Stomach smooth muscle (tissue), 2 donors: ENCODE results near the gene TMEM164.
"Not testable (repeated sequence)": the region's sequence is repeated elsewhere in the genome, so short reads cannot be mapped to it uniquely, and the experiment has no call there.

Experiments
- H3K27ac ChIP-seq: one replicate; pipeline ENCODE4 v1.7.0; 2013; ENCODE audit warnings: mild to moderate bottlenecking, low read length, inconsistent platforms
- H3K27me3 ChIP-seq, 2 donors: one replicate each; pipeline ENCODE4 v1.7.0; 2013; ENCODE audit warnings: low read length in 2 of 2; ENCODE audit not compliant: insufficient read depth in 2 of 2, control insufficient read depth in 1 of 2
- H3K36me3 ChIP-seq, 2 donors: one replicate each; pipeline ENCODE4 v1.7.0; 2013; ENCODE audit warnings: low read length in 2 of 2; ENCODE audit not compliant: control insufficient read depth in 2 of 2, insufficient read depth in 2 of 2
- H3K4me1 ChIP-seq: one replicate; pipeline ENCODE4 v1.7.0; 2013; ENCODE audit warnings: low read length; ENCODE audit not compliant: control insufficient read depth, insufficient read depth
- H3K4me3 ChIP-seq, 2 donors: one replicate each; pipeline ENCODE4 v1.7.0; 2013; ENCODE audit warnings: low read length in 2 of 2
- H3K9ac ChIP-seq, 2 donors: one replicate each; pipeline ENCODE4 v1.7.0; 2013; ENCODE audit warnings: low read length in 2 of 2, mild to moderate bottlenecking in 1 of 2
- H3K9me3 ChIP-seq, 2 donors: one replicate each; pipeline ENCODE4 v1.7.0; 2013; ENCODE audit warnings: low read length in 2 of 2; ENCODE audit not compliant: control insufficient read depth in 2 of 2
- donor health status: healthy.
- donor health status: Pancreatic carcinoma.

TMEM164 gene

GRCh38 chrX:109985210-109985609 is 17.7 kb upstream of the TMEM164 start:
- not testable (repeated sequence) for H3K36me3 ChIP-seq, H3K27me3 ChIP-seq, H3K27ac ChIP-seq, H3K9ac ChIP-seq, H3K4me3 ChIP-seq, H3K9me3 ChIP-seq, H3K4me1 ChIP-seq

GRCh38 chrX:109987884-109988283 is 15.0 kb upstream of the TMEM164 start:
- H3K4me1 ChIP-seq, result no peaks in the 10 kb centered on the region
- H3K27me3 ChIP-seq, result peaks cover 0 to 4% of the 10 kb centered on the region in 2 donors
- H3K36me3 ChIP-seq, result no peaks in the 10 kb centered on the region
- no peak overlapping the region for H3K4me3 ChIP-seq
- H3K9ac ChIP-seq, result no peak overlapping the region
- H3K9me3 ChIP-seq, result no peaks in the 10 kb centered on the region
- no peak overlapping the region for H3K27ac ChIP-seq

DNA sequence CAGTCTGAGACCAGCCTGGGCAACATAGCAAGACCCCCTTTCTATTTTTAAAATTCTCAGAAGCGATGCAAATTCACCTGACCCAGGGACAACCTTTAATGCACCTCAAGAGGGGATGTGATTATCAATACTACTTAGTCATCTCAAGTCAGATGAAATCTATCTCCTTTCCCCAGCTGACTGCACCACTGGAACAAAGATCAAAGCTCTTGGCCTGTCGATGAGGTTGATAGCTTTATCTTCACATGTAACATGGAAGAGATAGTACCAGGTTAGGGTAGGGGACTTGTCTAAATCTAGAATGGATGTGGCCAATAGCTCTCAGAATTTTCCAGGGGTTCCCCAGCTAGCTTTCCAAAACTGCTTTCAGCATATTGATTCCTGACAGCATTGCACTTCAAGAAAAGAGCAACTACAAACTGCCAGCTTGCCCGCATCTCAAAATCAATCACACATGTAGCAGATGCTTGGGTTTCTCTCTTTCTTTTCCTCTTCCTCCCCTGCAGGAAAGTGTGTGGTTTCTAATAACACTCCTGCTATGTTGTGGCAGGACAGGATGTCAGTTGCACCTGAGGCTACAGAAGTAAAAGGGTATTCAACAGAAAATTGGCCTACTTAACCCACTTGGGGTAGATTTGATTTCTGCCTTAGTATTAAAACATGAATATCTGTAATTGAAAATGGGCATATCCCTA is 12.2 kb upstream of the TMEM164 start:
- H3K4me1 ChIP-seq, result no peaks in the 10 kb centered on the region
- no peak overlapping the region for H3K9ac ChIP-seq
- no peaks in the 10 kb centered on the region for H3K36me3 ChIP-seq
- H3K9me3 ChIP-seq, result no peaks in the 10 kb centered on the region
- H3K4me3 ChIP-seq, result no peak overlapping the region
- no peak overlapping the region for H3K27ac ChIP-seq
- peaks cover 0 to 4% of the 10 kb centered on the region in 2 donors for H3K27me3 ChIP-seq

DNA sequence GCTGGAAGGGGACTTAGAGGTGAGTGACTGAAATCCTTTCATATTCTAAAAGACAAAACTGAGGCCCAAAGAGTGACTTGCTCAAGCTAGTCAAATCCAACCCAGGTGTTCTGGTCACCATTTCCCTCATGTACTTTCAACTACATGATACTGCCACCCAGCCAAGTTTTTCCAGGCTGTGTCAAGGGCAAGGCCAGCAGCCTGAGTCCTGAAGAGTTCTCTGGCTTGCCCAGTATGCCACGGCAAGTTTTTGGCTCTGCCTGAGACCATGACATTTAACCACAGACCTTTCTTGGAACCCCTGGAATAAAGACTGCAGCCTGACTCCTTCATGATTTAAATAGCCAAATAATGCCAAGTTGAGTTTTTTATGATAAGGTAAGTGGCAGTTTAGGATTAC is 10.7 kb upstream of the TMEM164 start:
- Histone ChIP-seq H3K27me3 (peaks cover 0 to 5% of the 10 kb centered on the region in 2 donors), H3K4me1 (no peaks in the 10 kb centered on the region), H3K4me3 (no peak overlapping the region), H3K36me3 (no peaks in the 10 kb centered on the region), H3K27ac (no peak overlapping the region), H3K9me3 (no peaks in the 10 kb centered on the region), H3K9ac (no peak overlapping the region)

DNA sequence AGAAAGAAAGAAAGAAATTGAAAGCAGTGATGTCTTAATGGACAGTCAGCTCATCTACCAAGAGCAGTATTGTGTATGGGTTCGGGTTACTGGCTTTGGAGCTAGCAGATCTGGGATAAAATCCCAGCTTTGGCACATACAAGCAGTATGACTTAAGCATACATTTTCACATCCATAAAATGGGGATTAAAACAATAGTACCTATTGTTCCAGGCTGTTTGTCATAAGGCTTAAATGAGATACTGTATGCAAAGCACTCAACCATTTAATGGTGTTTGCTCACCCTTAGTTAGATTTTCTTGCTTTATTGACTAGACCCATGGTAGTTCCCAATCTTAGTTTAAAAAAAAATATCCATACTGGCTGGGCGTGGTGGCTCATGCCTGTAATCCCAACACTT is 7.8 kb upstream of the TMEM164 start:
- Histone ChIP-seq H3K9ac (no peak overlapping the region), H3K4me1 (no peaks in the 10 kb centered on the region), H3K9me3 (no peaks in the 10 kb centered on the region), H3K36me3 (no peaks in the 10 kb centered on the region), H3K4me3 (no peak overlapping the region), H3K27me3 (peaks cover 0 to 2% of the 10 kb centered on the region in 2 donors), H3K27ac (no peak overlapping the region)

DNA sequence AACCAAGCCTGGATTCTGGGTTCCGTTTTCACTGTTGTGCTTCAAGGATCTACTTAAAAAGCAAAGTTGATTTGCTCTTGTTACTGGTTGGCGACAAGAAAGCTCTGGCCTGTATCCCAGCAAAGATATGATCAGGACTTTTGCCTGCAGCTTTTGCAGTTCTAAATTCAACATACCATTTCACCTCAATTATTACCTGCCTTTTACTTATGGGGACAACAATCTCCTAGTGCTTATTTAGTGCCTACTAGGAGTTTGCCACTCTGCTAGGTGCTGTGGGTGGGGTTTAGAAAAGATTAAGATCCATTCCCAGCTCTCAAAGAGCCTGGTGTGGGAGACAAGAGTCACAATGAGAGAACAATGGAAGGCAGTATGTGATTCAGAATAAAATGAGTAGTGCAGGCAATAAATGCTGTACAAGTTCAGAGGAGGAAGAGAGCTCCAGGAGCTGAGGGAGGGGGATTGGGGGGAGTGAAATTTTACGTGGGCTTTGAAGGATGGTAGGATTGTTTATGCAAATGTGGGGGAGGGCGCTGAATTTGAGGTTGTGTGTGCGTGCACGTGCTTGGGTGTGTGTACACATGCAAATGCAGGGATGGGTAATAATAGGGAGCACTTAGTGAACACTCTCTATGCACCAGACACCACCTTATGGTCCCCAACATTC is 5.0 kb upstream of the TMEM164 start:
- Histone ChIP-seq H3K4me1 (peaks cover 4% of the 10 kb centered on the region), H3K4me3 (no peak overlapping the region), H3K27ac (no peak overlapping the region), H3K9me3 (no peaks in the 10 kb centered on the region), H3K36me3 (no peaks in the 10 kb centered on the region), H3K9ac (no peak overlapping the region), H3K27me3 (peaks cover 0 to 5% of the 10 kb centered on the region in 2 donors)

GRCh38 chrX:110000000-110000399 is 2.9 kb upstream of the TMEM164 start:
- H3K4me3 ChIP-seq, result no peak overlapping the region
- H3K27me3 ChIP-seq, result peaks cover 0 to 5% of the 10 kb centered on the region in 2 donors

DNA sequence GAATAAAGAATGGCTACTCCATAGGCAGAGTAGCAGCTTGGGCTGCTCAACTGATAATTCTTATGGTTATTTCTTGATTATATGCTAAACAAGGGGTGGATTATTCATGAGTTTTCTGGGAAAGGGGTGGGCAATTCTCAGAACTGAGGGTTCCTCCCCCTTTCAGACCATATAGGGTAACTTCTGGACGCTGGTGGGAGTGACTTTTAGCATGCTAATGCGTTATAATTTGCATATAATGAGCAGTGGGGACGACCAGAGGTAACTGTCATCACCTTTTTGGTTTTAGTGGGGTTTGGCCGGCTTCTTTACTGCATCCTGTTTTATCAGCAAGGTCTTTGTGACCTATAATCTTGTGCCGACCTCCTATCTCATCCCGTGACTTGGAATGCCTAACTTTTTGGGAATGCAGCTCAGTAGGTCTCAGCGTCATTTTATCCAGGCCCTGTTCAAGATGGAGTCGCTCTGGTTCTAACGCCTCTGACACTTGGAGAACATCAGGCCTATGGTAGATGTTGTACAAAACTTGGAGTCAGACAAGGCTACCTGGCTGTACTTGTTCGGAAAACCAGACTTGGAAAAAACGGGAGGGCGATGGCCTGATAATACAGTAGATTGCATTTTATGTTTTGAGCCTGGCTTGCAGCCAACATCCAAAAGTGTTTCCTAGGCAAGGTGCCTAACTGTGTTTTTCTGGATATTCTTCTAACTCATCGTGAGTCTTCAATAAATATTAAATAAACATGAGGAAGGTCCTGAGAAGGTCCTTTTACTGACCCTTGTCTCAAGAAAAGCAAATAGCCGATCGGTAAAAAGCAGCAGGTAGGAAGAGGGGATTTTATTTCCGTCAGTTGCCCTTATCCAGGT is 1.8 kb upstream of the TMEM164 start:
- H3K4me1 ChIP-seq, result peaks cover 17% of the 10 kb centered on the region
- no peaks in the 10 kb centered on the region for H3K9me3 ChIP-seq
- peak overlapping the region in 1 of 2 donors; percentile 28 for H3K9ac ChIP-seq
- H3K27ac ChIP-seq, result peak overlapping the region; percentile 46
- H3K4me3 ChIP-seq, result no peak overlapping the region
- no peaks in the 10 kb centered on the region for H3K36me3 ChIP-seq
- H3K27me3 ChIP-seq, result peaks cover 0 to 8% of the 10 kb centered on the region in 2 donors

More at GRCh38 chrX:110000000-110000399, 2.9 kb upstream of the TMEM164 start:
- no peak overlapping the region for H3K27ac ChIP-seq
- peaks cover 14% of the 10 kb centered on the region for H3K4me1 ChIP-seq
- no peaks in the 10 kb centered on the region for H3K9me3 ChIP-seq
- no peak overlapping the region for H3K9ac ChIP-seq
- H3K36me3 ChIP-seq, result no peaks in the 10 kb centered on the region

DNA sequence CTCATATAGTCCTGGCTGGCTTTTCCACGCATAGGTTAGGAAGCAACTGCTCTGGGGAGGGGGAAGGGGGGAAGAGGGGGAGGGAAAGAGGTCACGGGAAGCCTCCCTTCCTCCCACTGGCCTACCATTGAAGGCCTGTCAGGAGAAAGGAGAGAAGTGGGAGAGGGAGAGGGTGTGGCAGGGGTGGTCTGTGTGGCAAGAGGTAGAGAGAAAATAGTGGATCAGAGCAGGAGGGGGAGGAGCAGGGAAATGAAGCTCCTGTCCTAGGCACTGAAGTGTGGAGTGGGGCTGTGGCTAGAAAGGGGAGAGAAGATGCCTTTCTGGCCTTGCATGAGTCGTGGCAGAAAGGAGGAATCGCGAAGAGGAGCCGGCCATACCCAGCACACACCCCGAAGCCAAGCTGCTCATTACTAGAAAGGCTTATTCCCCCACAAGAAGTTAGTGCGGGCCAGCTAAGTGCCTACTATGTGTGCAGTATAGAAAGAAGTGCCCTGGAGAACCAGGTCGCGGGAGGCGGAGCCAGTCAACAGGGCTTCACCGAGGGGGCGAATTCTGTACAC is 1.1 kb upstream of the TMEM164 start:
- H3K9ac ChIP-seq, result peak overlapping the region in 1 of 2 donors; percentile 28
- H3K9me3 ChIP-seq, result no peaks in the 10 kb centered on the region
- H3K4me3 ChIP-seq, result peak overlapping the region in 1 of 2 donors; percentile 78
- peak overlapping the region; percentile 46 for H3K27ac ChIP-seq
- peaks cover 0 to 6% of the 10 kb centered on the region in 2 donors for H3K27me3 ChIP-seq
- no peaks in the 10 kb centered on the region for H3K36me3 ChIP-seq
- H3K4me1 ChIP-seq, result peaks cover 17% of the 10 kb centered on the region
